ENCODE measurements around the gene DACT3.

Gene DACT3, protein sequence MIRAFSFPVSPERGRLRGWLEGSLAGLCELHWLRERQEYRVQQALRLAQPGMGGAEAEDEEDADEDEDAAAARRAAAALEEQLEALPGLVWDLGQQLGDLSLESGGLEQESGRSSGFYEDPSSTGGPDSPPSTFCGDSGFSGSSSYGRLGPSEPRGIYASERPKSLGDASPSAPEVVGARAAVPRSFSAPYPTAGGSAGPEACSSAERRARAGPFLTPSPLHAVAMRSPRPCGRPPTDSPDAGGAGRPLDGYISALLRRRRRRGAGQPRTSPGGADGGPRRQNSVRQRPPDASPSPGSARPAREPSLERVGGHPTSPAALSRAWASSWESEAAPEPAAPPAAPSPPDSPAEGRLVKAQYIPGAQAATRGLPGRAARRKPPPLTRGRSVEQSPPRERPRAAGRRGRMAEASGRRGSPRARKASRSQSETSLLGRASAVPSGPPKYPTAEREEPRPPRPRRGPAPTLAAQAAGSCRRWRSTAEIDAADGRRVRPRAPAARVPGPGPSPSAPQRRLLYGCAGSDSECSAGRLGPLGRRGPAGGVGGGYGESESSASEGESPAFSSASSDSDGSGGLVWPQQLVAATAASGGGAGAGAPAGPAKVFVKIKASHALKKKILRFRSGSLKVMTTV

DNA sequence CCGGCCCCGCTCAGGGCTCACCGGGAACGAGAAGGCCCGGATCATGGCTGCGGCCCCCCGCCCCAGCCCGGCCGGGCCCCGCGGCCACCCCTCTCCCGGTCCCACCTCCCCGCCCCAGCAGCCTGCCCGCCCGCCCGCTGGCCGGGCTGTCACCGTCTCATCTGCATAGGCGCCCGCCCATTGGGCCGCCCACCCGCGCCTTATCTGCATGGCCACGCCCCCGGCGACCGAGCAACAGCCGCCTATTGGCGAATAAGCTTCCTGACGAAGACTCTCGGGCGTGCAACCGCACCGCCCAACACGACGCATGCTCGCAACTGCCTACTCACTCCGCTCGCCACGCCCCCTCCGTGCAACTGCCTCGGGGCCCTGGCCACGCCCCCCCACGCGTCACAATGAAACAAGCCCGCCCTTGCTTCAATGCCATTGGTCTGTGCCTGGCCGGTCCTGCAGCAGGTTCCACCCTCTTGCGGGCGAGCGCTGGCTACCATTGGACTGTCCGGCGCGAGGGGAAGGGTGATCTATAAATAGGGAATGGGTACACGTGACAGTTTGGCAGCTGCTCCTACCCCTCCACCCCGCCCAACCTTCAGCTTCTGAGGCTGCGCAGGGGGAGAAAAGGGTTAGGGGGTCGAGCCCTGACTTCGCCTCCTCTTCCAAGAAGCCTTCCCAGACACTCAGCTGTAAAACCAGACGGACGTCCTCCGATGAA, at the start of gene DACT3:
Gene DACT3 (minus strand): TSS at position 163 of the 712 bp plus-strand sequence. CDS start 118 bp downstream, at position 45.
- peak; percentile 100 for DNase-seq

DNA sequence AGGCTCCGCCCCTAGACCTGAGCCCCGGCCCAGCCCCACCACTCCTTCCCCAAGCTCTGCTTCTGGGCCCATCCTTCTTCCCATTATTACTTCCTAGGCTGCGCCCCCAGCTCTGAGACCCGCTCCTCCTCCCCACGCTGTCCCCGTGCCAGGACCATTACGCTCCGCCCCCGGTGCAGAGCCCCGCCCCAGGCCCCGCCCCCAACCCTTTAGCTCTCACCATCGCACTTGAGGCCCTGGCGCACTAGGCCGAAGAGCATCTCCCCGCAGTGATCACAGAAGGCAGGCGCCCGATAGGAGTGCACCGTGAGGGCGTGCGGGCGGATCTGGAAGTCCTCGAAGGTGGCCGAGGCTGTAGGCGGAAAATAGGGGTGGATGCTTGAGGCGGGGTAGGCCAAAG, 49.7 kb upstream of the DACT3 start:
- no peak for DNase-seq

DNA sequence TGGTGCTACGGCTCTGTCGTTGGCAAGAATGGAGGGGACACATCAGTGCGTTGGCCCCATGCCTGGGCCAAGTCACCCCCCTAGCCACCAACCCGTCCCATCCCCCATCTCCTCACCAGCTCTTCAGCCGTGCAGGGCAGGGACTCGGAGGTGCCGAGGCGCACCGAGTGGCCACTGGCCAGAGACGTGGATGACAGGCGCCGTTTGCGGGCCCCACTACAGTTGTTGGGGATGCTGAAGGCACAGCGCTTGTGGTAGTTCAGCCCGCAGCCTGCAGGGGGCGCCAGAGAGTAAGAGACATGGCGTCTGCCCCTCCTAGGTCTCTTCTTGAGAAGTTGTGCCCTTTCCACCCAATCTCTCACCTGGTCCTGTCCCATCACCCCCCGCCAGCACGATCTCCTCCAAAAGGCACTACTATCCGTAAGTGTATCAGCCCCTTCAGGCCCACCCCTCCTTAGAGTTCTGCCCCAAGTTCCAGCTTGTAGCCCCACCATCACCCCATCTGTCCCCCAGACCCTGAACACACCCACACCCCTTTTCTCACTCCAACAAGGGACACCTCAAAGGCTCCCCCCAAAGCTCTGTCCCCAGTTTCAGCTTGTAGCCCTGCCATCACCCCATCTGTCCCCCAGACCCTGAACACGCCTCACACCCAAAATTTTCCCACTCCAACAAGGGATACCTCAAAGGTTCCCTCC, 43.5 kb upstream of the DACT3 start:
- DNase-seq: peak; percentile 52

DNA sequence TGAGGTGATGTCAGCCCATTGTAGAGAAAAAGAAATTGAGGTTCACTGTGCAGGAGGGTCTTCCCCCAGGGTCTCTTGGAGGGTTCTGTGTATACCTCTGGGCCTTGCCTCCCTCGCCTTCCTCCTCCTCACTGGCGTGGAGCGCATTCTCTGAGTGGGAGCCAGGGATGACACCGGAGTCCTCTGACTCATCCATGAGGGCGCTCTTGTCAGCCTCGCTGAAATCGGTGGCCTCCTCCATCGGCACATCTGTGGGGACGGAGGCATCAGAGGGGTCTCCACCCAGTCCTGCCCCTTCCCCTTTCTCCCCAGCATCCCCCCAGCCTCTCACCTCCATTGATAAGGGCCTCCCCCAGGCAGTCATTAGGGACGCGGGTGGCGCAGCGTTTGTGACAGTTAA, 39.7 kb upstream of the DACT3 start:
- no peak for DNase-seq

DNA sequence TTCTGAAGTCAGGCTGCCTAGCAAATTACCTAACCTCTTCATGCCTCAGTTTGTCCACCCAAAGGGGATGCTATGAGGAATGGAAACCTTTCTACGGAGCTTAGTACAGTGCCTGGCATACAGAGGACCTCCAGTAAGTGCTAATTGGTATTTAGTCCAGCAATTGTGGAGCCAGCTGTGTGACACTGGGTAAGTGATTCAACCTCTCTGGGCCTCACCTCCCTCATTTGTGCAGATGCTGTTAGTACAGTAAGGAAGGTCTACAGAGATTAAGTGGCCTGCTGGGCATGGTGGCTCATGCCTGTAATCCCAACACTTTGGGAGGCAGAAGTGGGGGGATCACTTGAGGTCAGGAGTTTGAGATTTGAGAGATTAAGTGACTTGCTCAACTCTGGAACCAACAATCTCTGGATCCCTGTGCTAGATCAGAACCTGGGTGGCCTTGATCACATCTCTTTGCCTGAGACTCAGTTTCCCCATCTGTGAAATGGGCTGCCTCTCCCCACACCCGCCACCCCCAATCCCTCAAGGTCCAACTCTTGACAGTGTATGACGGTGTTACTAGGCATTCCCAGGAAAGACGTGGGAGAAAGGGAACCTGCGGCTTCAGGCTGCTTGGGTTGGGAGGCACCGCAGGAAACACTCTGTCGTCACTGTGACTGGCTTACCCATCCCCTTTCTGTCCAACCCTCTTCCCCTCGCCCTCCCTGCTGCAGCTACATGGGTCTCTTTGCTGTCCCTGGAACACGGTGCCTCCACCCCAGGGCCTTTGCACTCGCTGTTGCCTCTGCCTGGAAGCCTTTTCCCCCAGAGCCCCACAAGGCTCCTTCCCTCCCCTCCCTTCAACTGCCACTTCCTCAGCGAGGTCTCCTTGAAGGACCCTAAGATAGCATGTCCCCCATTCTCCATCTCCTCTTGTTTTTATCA, 37.7 kb upstream of the DACT3 start:
- DNase-seq: no peak

DNA sequence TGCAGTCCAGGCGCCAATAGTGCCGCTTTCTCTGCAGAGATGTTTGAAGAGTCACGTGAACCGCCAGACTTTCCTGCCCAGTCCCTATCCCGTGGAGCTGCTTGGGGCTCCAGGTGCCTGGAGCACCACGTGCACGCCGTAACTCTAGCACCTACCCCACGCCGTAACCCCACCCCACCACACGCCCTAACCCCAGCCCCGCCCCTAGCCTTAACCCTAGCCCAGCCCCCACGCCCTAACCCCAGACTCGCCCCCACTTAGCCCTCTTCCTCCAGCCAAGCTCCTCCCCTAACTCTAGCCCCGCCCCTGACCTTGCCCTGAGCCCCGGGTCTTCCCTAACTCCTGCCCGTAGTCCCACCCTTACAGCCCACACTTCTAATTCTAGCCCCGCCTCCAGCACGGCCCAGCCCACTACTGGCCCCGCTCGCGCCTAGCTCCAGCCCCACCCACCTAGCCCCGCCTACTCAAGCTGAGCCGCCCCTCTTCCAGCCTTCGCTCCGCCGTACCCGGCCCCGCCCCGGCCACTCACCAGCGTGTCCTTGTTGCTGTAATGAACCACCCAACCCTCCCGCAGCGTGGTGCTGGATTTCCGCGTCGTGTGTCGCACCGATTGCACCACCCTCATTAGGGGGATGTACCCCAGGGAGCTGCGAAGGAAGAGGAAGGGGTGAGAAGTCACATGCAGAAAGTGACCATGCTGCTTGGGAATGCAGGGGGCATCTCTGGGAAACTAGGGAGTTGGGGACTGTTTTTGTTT, 36.4 kb upstream of the DACT3 start:
- no peak for DNase-seq

DNA sequence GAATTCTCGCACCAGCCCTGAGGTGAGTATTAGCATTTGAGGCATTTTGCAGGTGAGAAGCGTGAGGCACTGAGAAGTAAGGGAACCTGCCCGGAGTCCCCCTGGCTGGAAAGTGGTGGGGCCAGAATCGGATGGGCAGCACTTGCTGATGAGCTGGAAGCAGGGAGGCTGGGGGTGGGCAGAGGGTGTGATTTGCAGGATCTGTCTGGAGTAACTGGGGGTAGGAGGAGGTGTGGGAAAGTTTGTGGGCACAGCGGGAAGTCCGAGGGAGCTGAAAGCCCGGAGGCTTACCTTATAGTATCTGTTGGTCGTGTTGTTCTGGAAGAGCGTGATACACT, 35.9 kb upstream of the DACT3 start:
- no peak for DNase-seq

DNA sequence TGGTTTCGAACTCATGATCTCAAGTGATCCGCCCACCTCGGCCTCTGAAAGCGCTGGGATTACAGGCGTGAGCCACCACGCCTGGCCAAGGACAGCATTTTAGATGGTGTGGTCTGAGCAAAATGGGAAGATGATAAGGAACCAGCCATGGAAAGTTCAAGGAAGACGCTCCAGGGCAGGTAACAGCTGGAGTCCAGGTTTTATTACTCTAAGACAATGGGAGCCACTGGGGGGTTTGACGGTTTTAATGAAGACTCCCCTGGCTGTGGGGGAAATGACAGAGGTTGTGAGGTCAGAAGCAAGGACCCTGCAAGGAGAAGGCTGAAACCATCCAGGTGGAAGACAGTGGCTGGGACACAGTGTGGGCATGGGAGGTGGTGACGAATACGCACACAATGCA, 35.1 kb upstream of the DACT3 start:
- no peak for DNase-seq

DNA sequence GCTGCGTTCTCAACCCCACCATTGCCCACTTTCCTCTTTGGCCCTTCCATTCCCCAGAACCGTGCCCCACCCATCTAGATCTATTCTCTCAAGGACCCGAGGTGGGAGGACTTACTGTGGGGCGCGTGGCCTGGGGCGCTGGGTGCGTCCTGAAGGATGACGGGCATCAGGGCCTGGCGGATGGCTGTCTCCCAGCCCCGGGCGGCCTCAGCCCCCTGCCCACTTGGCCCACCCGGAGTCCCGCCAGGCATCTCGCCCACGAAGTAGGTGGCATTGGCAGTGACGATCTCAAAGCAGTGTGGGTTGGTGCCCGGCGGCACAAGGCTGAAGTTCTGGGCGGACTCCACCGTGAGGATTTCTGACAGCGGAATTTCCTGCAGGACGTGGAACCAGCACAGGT, 32.8 kb upstream of the DACT3 start:
- DNase-seq: no peak

DNA sequence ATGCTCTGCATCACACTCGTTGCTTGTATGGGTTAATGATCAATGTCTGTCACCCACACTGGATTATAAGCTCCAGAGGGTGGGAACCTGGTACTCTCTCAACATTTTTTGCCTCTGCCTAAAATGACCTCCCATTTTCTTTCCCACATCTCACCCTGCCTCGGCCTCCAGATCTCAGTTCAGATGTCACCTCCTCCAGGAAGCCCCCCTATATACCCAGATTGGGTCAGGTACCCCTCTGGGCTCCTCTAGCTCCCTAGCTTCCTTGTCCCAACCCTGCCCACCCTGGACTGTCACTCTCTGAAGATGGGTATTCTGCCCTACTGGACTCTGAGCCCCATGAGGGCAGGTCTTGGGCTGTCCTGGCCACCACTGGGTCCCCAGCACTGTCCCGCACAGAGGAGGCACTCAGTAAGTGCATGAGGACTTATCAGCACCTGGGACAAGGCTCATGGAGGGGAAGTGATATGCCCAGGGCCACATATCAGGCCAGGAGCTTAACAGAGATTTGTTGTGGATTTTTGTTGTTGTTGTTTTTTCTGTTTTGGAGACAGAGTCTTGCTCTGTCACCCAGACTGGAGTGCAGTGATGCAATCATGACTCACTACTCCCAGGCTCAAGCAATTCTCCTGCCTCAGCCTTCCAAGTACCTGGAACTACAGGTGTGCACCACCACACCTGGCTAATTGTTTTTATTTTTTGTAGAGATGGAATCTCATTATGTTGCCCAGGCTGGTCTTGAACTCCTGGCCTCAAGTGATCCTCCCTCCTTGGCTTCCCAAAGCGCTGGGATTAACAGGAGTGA, 32.1 kb upstream of the DACT3 start:
- no peak for DNase-seq

DNA sequence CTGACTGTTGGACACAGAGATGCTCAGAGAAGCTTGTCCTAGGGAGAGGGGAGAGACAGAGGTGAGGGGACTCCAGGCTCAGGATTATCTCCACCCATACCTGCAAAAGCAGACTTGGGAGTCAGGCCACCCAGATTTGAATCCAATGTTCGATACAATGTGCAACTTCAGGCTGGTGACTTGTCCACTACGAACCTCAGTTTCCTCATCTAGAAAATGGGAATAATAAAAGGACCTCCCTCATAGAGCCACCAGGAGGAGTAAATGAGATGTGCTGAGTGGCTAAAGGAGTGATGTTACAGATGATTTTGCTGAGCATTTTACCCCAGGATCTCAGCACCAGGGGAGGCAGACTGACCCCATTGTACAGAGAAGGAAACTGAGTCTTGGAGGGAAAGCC, 31.0 kb upstream of the DACT3 start:
- no peak for DNase-seq

DNA sequence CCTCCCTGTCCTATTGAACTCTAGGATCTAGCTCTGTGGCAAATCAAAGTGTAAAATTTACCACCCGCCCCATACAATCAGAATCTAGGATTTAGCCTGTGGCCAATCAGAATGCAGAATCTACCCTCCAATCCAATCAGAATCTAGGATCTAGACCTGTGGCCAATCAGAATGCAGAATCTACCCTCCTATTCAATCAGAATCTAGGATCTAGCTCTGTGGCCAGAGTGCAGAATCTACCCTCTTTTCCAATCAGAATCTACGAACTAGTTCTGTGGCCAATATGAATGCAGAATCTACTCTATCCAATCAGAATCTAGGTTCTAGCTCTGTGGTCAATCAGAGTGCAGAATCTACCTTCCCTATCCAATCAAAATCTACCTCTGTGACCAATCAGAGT, 30.1 kb upstream of the DACT3 start:
- DNase-seq: no peak

DNA sequence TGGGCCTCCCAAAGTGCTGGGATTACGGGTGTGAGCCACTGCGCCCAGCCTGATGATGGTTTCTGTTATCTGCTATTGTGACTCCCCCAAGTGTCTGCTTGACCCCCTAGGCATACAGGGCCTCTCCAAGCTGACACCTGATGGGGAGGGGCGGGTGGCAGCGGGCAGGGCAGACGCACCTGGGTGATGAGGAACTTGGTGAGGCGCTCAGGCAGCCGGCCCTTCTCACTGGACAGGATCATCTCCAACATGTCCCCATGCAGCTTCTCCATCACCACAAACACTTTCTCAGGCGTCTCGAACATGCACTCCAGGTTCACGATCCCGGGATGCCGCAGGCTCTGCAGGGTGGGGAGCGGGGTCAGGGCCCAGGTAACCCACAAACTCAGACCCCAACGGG, 28.4 kb upstream of the DACT3 start:
- no peak for DNase-seq

DNA sequence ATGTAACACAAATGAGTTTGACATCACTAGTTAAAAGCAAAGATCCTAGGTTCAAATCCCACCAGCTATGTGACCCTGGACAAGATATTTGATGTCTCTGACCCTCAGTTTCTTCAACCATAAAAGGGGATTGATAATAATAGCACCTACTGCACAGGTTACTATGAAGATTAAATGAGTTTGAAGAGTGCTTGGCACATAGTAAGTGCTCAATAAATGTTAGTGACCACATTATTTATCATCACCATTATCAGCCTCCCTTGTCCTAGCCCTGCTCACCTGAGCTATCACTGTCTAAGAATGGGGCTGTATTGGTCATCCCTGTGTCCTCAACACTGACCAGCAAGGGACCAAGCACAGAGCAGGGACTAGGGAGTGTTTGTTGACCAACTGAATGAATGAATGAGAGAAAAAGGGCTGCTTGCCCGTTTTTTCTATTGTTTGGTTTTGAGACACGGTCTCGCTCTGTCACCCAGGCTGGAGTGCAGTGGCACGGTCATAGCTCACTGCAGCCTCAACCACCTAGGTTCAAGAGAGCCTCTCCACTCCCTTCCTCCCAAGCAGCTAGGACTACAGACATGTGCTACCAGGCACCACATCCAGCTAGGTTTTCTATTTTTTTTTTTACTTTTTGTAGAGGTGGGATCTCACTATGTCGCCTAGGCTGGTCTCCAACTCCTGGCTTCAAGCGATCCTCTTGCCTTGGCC, 26.6 kb upstream of the DACT3 start:
- DNase-seq: no peak

DNA sequence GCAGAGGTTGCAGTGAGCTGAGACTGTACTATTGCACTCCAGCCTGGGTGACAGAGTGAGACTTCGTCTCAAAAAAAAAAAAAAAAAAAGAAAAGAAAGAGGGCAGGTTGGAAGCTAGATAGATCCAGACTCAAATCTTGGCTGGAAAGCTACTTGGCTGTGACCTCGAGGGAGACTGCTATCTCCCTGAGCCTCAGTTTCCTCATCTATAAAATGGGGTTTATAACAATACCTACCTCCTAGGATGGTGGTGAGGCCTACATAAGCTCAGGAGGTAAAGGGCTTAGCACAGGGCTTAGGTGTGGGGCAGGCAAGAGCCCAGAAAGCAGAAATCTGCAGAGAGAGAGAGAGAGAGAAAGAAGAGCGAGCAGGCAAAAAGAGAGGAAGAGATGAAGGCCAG, 24.2 kb upstream of the DACT3 start:
- DNase-seq: no peak

DNA sequence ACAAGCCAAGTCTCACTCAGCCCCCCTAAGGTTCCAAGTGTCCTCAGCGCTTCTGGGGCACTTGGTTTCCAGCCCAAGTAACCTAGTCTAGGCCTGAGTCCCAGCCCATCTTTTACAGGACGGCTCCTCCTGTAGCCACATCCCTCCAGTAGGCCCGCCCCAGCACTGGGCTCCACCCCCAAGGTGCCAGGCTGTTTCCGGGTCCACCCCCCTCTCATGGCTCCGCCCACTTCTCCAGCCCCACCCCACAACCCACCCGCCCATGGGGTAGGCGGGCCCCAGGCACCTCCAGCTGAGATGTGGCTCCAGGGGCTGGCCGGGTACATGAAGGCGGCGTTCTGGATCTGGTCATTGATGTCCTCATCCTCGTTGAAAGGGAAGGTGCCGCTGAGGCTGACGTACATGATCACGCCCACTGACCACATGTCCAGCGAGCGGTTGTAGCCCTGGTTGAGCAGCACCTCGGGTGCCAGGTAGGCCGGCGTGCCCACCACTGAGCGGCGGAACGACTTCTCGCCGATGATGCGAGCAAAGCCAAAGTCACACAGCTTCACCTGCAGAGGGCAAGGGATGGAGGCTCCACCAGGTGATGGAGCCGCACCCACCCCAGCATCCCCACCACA, 17.2 kb upstream of the DACT3 start:
- no peak for DNase-seq

DNA sequence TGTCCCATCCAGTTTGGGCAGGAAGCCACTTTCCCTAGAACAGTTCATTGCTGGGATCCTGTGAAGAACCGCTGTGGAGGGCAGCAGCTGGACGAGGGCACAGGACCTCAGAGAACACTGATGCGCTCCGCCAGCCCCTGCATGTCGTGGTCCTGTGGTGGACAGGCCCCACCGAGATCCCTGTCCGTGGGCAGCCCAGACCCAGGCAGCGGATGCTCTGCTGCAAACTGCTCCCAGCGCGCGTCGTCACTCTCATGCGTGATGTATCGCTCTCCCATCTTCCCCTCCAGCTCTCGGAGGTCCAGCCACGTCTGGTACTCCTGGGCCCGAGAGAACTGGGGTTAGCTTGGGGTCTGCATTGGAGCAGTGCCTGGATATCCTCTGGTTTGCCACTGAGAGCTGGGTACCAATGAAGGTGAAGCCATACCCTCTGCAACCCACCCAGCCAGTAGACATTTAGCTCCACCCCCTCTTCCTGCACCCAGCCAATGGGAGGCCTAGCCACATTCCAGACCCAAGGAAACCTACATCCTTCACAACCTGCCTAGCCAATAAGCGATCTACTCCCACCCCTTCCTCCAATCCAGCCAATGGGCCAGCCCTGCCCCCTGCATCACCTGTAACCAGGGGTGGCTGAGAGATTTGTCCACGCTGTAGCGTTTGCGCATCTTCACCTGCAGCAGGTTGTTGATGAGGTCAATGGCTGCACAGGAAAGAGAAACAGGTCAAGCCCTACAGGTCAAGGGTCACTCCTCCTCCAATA, 13.6 kb upstream of the DACT3 start:
- DNase-seq: no peak

DNA sequence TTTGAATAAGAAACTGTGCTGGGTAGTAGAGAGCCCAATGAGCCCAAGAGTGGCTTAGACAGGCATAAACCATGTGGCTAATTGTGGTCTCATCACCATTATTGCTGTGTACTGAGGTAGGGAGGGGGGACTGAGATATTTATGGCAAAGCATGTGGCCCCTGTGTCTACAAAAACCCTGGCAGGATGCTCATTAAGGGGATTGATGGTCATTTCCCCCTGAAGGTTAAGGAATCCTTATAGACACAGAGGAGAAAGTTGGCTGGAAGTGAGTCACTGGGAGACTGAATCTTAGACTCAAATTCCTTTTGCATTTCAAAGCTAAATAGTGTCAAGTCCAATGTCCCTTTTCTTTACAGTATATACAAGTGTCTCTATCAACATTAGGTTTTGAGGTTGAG, 9.8 kb upstream of the DACT3 start:
- no peak for DNase-seq

DNA sequence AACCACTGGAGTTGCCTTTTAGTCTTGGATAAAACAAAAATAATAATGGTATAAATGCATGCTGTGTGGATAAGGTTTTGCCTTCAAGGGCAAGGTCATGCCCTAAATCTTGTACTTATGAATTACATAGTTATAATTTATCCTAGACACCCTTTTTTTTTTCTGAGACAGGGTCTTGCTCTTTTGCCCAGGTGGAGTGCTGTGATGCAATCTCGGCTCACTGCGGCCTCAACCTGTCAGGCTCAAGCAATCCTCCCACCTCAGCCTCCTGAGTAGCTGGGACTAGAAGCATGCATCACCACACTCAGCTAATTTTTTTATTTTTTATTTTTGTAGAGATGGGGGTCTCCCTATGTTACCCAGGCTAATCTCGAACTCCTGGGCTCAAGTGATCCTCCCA, 7.7 kb upstream of the DACT3 start:
- DNase-seq: no peak
